Measurements from ENCODE around the gene GALNT8.

GRCh38 chr12:4703676-4704075, 16.5 kb upstream of the GALNT8 start:
- TF ChIP-seq CTCF (IDR thresholded peaks at IDR 0.05): no peak
- no peak for TF ChIP-seq POLR2AphosphoS5 (IDR thresholded peaks at IDR 0.05; ENCODE audit: low read depth, low read length)
